Esophagus squamous epithelium (tissue), 5 donors: ENCODE data around the gene IL1RL2. TPM values are rescaled to one million over a fixed set of nuclear protein-coding genes. Genes with fewer than 3 reads are reported as not detected.
A peak's percentile ranks its signal among the peaks of the same experiment; 100 is the strongest.

Experiments
- DNase-seq: peaks from one replicate; lab custom pipeline; 2025; lab: John Stamatoyannopoulos, UW
- H3K27ac ChIP-seq, 4 donors: fragments of 200-600 bp; sonication (generic); one replicate each; pipeline ENCODE4 v1.5.1; 2016 to 2019; ENCODE audit warnings: mild to moderate bottlenecking in 1 of 4
- H3K27me3 ChIP-seq, 4 donors: fragments of 200-600 bp; sonication (generic); 1 replicate in 3 of 4; 2 replicates in 1 of 4; pipeline versions ENCODE4 v1.5.1 to v1.6.0; 2017 to 2021; ENCODE audit warnings: antibody characterized with exemption in 1 of 4
- H3K36me3 ChIP-seq, 3 donors: fragments of 200-600 bp; sonication (generic); one replicate each; pipeline ENCODE4 v1.5.1; 2016 to 2019
- H3K4me1 ChIP-seq, 3 donors: fragments of 200-600 bp; sonication (generic); one replicate each; pipeline ENCODE4 v1.5.1; 2017 to 2019
- H3K4me3 ChIP-seq, 4 donors: fragments of 200-600 bp; sonication (generic); 1 replicate in 3 of 4; 2 replicates in 1 of 4; pipeline ENCODE4 v1.5.1; 2016 to 2019; ENCODE audit warnings: mild to moderate bottlenecking in 2 of 4, moderate library complexity in 1 of 4
- H3K9me3 ChIP-seq, 3 donors: fragments of 200-600 bp; sonication (generic); one replicate each; pipeline ENCODE4 v1.5.1; 2016 to 2019
- CTCF ChIP-seq, 6 experiments: fragments of 450-650 bp in 4 of 6; fragments of 200-600 bp in 2 of 6; sonication (generic) in 2 of 6; IDR thresholded peaks; one replicate each; pipeline ENCODE4 v1.5.1; 2016 to 2019; ENCODE audit warnings: antibody characterized with exemption in 6 of 6, mild to moderate bottlenecking in 4 of 6, moderate library complexity in 4 of 6
- POLR2A ChIP-seq, 4 donors: fragments of 450-650 bp; IDR thresholded peaks; one replicate each; pipeline ENCODE4 v1.6.1; 2017; ENCODE audit warnings: antibody characterized with exemption in 4 of 4, mild to moderate bottlenecking in 4 of 4, moderate library complexity in 3 of 4
- WGBS, 2 donors: methylation state at CpG; one replicate each; pipeline ENCODE4 v1.1.5; 2018; 5-methylcytosine and 5-hydroxymethylcytosine counted together
- intact Hi-C: fragments of 100-400 bp; cut with DNase I; formaldehyde crosslinking; loops from one replicate; pipeline ENCODE4 v1.15.0; 2022
- total RNA-seq, 4 donors: library from RNA; depleted of rRNA; stranded (reverse); fragments of >200 nt; gene quantifications; one replicate each; pipeline ENCODE4 v1.1.0, GENCODE V29; 2016
- donor health status: DM: yes; HTN: yes; CAD: no.

Gene IL1RL2
- total RNA-seq, 4 donors from 2014 or later, result 2.5 to 6.7 (median 4.6) TPM

GRCh38 chr2:102179788-102180686 is 6.8 kb upstream of the IL1RL2 start:
- TF ChIP-seq CTCF (IDR thresholded peaks at IDR 0.05), result no peak
- TF ChIP-seq POLR2A (IDR thresholded peaks at IDR 0.05), result no peak
- Histone ChIP-seq H3K4me3 (no peak overlapping the region), H3K9me3 (no peaks in the 10 kb centered on the region), H3K4me1 (peaks cover 0 to 17% (median 0%) of the 10 kb centered on the region in 3 donors), H3K27ac (no peak overlapping the region), H3K36me3 (peaks cover 4 to 33% (median 6%) of the 10 kb centered on the region in 3 donors), H3K27me3 (no peaks in the 10 kb centered on the region)
- WGBS, 2 donors, result 97 to 98% methylated on average over 2 of the region's 2 CpGs
- DNase-seq, result no peak
- intact Hi-C loops, result no loop called here

- Histone ChIP-seq H3K36me3 (peaks cover 4 to 27% (median 6%) of the 10 kb centered on the region in 3 donors), H3K4me1 (peaks cover 0 to 23% (median 0%) of the 10 kb centered on the region in 3 donors), H3K4me3 (no peak overlapping the region), H3K27ac (peak overlapping the region in 2 of 4 donors; percentile 61 to 64), H3K9me3 (no peaks in the 10 kb centered on the region), H3K27me3 (no peaks in the 10 kb centered on the region)
- TF ChIP-seq CTCF (IDR thresholded peaks at IDR 0.05) (no peak), POLR2A (IDR thresholded peaks at IDR 0.05) (no peak)
- no peak for DNase-seq
- WGBS, 2 donors, result 52 to 69% methylated on average over 1 of the region's 1 CpG
- intact Hi-C loops, result no loop called here
These were observed 6.2 kb upstream of the IL1RL2 start for GRCh38 chr2:102180687-102180999.

GRCh38 chr2:102181376-102181775 is 5.4 kb upstream of the IL1RL2 start:
- TF ChIP-seq CTCF (IDR thresholded peaks at IDR 0.05) (no peak), POLR2A (IDR thresholded peaks at IDR 0.05) (no peak)
- Histone ChIP-seq H3K27ac (peak overlapping the region in 3 of 4 donors; percentile 53 to 64 (median 61)), H3K4me3 (no peak overlapping the region), H3K27me3 (no peaks in the 10 kb centered on the region), H3K4me1 (peaks cover 0 to 25% (median 0%) of the 10 kb centered on the region in 3 donors), H3K9me3 (no peaks in the 10 kb centered on the region), H3K36me3 (peaks cover 0 to 20% (median 3%) of the 10 kb centered on the region in 3 donors)
- 89 to 94% methylated on average over 5 of the region's 5 CpGs for WGBS, 2 donors
- intact Hi-C loops, result no loop called here
- no peak for DNase-seq

GRCh38 chr2:102181919-102182635 is 4.7 kb upstream of the IL1RL2 start:
- intact Hi-C loops, result no loop called here
- TF ChIP-seq POLR2A (IDR thresholded peaks at IDR 0.05) (no peak), CTCF (IDR thresholded peaks at IDR 0.05) (no peak)
- Histone ChIP-seq H3K27me3 (no peaks in the 10 kb centered on the region), H3K4me1 (peaks cover 0 to 32% (median 3%) of the 10 kb centered on the region in 3 donors), H3K36me3 (peaks cover 0 to 13% (median 0%) of the 10 kb centered on the region in 3 donors), H3K9me3 (no peaks in the 10 kb centered on the region), H3K4me3 (no peak overlapping the region), H3K27ac (peak overlapping the region; percentile 41 to 64 (median 57))
- DNase-seq, result no peak
- 69 to 70% methylated on average over 7 of the region's 7 CpGs for WGBS, 2 donors

GRCh38 chr2:102184018-102184417 is 2.8 kb upstream of the IL1RL2 start:
- WGBS, 2 donors, result 53 to 54% methylated on average over 2 of the region's 2 CpGs
- peaks cover 0 to 44% (median 6%) of the 10 kb centered on the region in 3 donors for H3K4me1 ChIP-seq

More at GRCh38 chr2:102184018-102184417, 2.8 kb upstream of the IL1RL2 start:
- Histone ChIP-seq H3K4me3 (no peak overlapping the region), H3K27me3 (no peaks in the 10 kb centered on the region), H3K27ac (no peak overlapping the region), H3K9me3 (no peaks in the 10 kb centered on the region), H3K36me3 (no peaks in the 10 kb centered on the region)
- DNase-seq, result no peak
- intact Hi-C loops, result no loop called here
- no peak for TF ChIP-seq POLR2A (IDR thresholded peaks at IDR 0.05)
- TF ChIP-seq CTCF (IDR thresholded peaks at IDR 0.05), result no peak
